ENCODE data around the gene ZCCHC4.

The ZCCHC4 gene

GRCh38 chr4:25379591-25379990 is 67.0 kb downstream of the ZCCHC4 start:
- no peak for DNase-seq

- DNase-seq: no peak
Measured at GRCh38 chr4:25383647-25384046, 71.1 kb downstream of the ZCCHC4 start.

- no peak for DNase-seq
Measured at GRCh38 chr4:25386926-25387325, 74.4 kb downstream of the ZCCHC4 start.

GRCh38 chr4:25397305-25397704 is 84.7 kb downstream of the ZCCHC4 start:
- no peak for DNase-seq

GRCh38 chr4:25399510-25399909 is 86.9 kb downstream of the ZCCHC4 start:
- DNase-seq: no peak

GRCh38 chr4:25401066-25401465 is 88.5 kb downstream of the ZCCHC4 start:
- DNase-seq: no peak

- DNase-seq: no peak
Measured at GRCh38 chr4:25402521-25402920, 89.9 kb downstream of the ZCCHC4 start.

GRCh38 chr4:25403699-25404098 is 91.1 kb downstream of the ZCCHC4 start:
- DNase-seq: no peak

- DNase-seq: no peak
Measured at GRCh38 chr4:25405453-25405852, 92.9 kb downstream of the ZCCHC4 start.

GRCh38 chr4:25406081-25406692 is 93.6 kb downstream of the ZCCHC4 start:
- DNase-seq: no peak

- DNase-seq: no peak
Measured at GRCh38 chr4:25410820-25411529, 98.4 kb downstream of the ZCCHC4 start.

- DNase-seq: no peak
Measured at GRCh38 chr4:25413261-25413660, 100.7 kb downstream of the ZCCHC4 start.

- no peak for DNase-seq
Measured at GRCh38 chr4:25417014-25417413, 104.4 kb downstream of the ZCCHC4 start.

Data from NCI-H1092 treated with DMSO at 0.1 percent for 48 hours (cell line).